Activated naive CD4-positive, alpha-beta T cell treated with Interleukin-2 at 50 U/mL for 16 hours (primary cell): ENCODE data around the gene KIF4A.
A peak's percentile ranks its signal among the peaks of the same experiment; 100 is the strongest.
"Not testable (repeated sequence)": the region's sequence is repeated elsewhere in the genome, so short reads cannot be mapped to it uniquely, and the experiment has no call there.

Source experiments
- DNase-seq: peaks from one replicate; pipeline ENCODE4 v3.0.0-alpha.2; 2020

Gene KIF4A

GRCh38 chrX:70289793-70290770 is at the start of gene KIF4A, which contains the start of gene PDZD11:
TSS of gene KIF4A (plus strand) at chrX:70290104. CDS start at chrX:70290459, 355 bp downstream.
TSS of gene PDZD11 (minus strand) at chrX:70289927. CDS start at chrX:70289341, 586 bp downstream.
- DNase-seq = peak; percentile 81

- no peak for DNase-seq
Observed at GRCh38 chrX:70240751-70241150, 49.2 kb upstream of the KIF4A start.

- no peak for DNase-seq
Observed at GRCh38 chrX:70241501-70241900, 48.4 kb upstream of the KIF4A start.

GRCh38 chrX:70243601-70244000 is 46.3 kb upstream of the KIF4A start:
- not testable (repeated sequence) for DNase-seq

GRCh38 chrX:70244881-70245280 is 45.0 kb upstream of the KIF4A start:
- DNase-seq = no peak

- no peak for DNase-seq
Observed at GRCh38 chrX:70247252-70247651, 42.7 kb upstream of the KIF4A start.

GRCh38 chrX:70252491-70252890 is 37.4 kb upstream of the KIF4A start:
- no peak for DNase-seq

GRCh38 chrX:70253377-70254062 is 36.4 kb upstream of the KIF4A start:
- DNase-seq = no peak

- DNase-seq = no peak
Observed at GRCh38 chrX:70254063-70254400, 35.9 kb upstream of the KIF4A start.

- no peak for DNase-seq
Observed at GRCh38 chrX:70254909-70255308, 35.0 kb upstream of the KIF4A start.

GRCh38 chrX:70255452-70255851 is 34.5 kb upstream of the KIF4A start:
- DNase-seq = no peak

GRCh38 chrX:70257423-70258288 is 32.2 kb upstream of the KIF4A start:
- DNase-seq = no peak

- no peak for DNase-seq
Observed at GRCh38 chrX:70260104-70260503, 29.8 kb upstream of the KIF4A start, which contains the start of gene P2RY4. TSS of gene P2RY4 (minus strand) at chrX:70260204. CDS start at chrX:70259624, 580 bp downstream.

- peak; percentile 5 for DNase-seq
Observed at GRCh38 chrX:70262952-70263567, 26.8 kb upstream of the KIF4A start.

- DNase-seq = no peak
Observed at GRCh38 chrX:70264784-70265183, 25.1 kb upstream of the KIF4A start.

- DNase-seq = no peak
Observed at GRCh38 chrX:70268034-70268433, 21.9 kb upstream of the KIF4A start, which contains the start of gene ARR3. TSS of gene ARR3 (plus strand) at chrX:70268334. CDS start at chrX:70269386, 1,052 bp downstream.

- DNase-seq = not testable (repeated sequence)
Observed at GRCh38 chrX:70274029-70274428, 15.9 kb upstream of the KIF4A start.

- no peak for DNase-seq
Observed at GRCh38 chrX:70279081-70279480, 10.8 kb upstream of the KIF4A start.

- no peak for DNase-seq
Observed at GRCh38 chrX:70280573-70280972, 9.3 kb upstream of the KIF4A start.

GRCh38 chrX:70281951-70282350 is 8.0 kb upstream of the KIF4A start, which contains the start of gene RAB41:
TSS of gene RAB41 (plus strand) at chrX:70282172. CDS start at chrX:70282218, 46 bp downstream.
- no peak for DNase-seq

- no peak for DNase-seq
Observed at GRCh38 chrX:70289168-70289792, 624 bp upstream of the KIF4A start.

- no peak for DNase-seq
Observed at GRCh38 chrX:70292788-70293187, 2.9 kb downstream of the KIF4A start.
